Glutamatergic neuron (in vitro differentiated cells): ENCODE data around the gene HRG. TPM values are rescaled to one million over a fixed set of nuclear protein-coding genes. Genes with fewer than 3 reads are reported as not detected.

Experiments used
- DNase-seq: peaks from one replicate; pipeline ENCODE4 v3.0.0; 2022
- H3K27ac Mint-ChIP-seq: one replicate; pipeline ENCODE4 v1.8.0; 2020; ENCODE audit warnings: mild to moderate bottlenecking, mixed read lengths, inconsistent platforms; ENCODE audit not compliant: unreplicated experiment
- H3K27me3 Mint-ChIP-seq: one replicate; pipeline ENCODE4 v1.8.0; 2020; ENCODE audit warnings: mild to moderate bottlenecking, moderate library complexity, mixed read lengths, inconsistent platforms; ENCODE audit not compliant: unreplicated experiment
- H3K36me3 Mint-ChIP-seq: one replicate; pipeline ENCODE4 v1.8.0; 2020; ENCODE audit warnings: mild to moderate bottlenecking, mixed read lengths, inconsistent platforms; ENCODE audit not compliant: unreplicated experiment
- H3K4me1 Mint-ChIP-seq: one replicate; pipeline ENCODE4 v1.8.0; 2020; ENCODE audit warnings: mild to moderate bottlenecking, low read depth, mixed read lengths, inconsistent platforms; ENCODE audit not compliant: unreplicated experiment
- H3K4me3 Mint-ChIP-seq: one replicate; pipeline ENCODE4 v1.8.0; 2020; ENCODE audit warnings: mild to moderate bottlenecking, mixed read lengths, inconsistent platforms; ENCODE audit not compliant: unreplicated experiment
- H3K9me3 Mint-ChIP-seq: one replicate; pipeline ENCODE4 v1.8.0; 2020; ENCODE audit warnings: mild to moderate bottlenecking, moderate library complexity, mixed read lengths, inconsistent platforms; ENCODE audit not compliant: unreplicated experiment
- CTCF ChIP-seq: fragments of 200-600 bp; sonication (generic); IDR thresholded peaks from one replicate; pipeline ENCODE4 v1.5.0; 2021; ENCODE audit not compliant: partially characterized antibody, unreplicated experiment
- total RNA-seq: library from RNA; stranded (reverse); fragmentation: NEBNext Ultra II Directional; extraction: Animal tissue kit (Norgen Biotek cat#: 25700); gene quantifications from one replicate; pipeline ENCODE4 v1.2.1, GENCODE V29; 2021; ENCODE audit not compliant: unreplicated experiment

The HRG gene
- total RNA-seq, 1 donor from 2014 or later = not detected

GRCh38 chr3:186648851-186649250, 17.0 kb upstream of the HRG start:
- Mint-ChIP-seq H3K36me3 (no peaks in the 10 kb centered on the region), H3K4me1 (no peaks in the 10 kb centered on the region), H3K9me3 (no peaks in the 10 kb centered on the region), H3K27me3 (peaks cover 4% of the 10 kb centered on the region), H3K4me3 (no peak overlapping the region), H3K27ac (no peak overlapping the region)
- DNase-seq = no peak
- no peak for TF ChIP-seq CTCF

DNA sequence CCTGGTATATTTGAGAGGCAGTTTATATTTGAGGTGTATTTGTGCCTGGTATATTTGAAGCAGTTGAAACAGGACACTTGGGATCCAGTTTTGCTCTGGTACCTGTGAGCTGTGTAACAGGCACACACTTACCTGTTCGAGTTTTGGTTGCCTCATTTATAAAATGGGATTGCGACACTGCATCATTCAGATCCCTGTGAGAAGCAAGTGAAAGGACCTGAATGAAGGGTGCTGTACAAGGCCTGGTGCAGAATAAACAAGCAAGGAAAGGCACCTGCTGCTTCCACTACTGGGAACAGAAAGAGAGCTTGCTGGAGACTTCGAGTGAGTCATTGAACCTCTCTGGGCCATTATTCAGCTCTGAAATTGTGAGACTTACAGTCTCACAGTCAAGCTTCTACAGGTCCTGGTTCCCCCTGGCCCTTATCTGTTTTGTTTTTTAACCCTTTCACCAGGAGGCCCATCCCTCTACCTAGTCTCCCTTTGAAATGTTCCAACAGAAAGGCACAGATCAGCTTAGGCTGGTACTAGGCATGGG, 14.1 kb upstream of the HRG start:
- no peaks in the 10 kb centered on the region for H3K9me3 Mint-ChIP-seq
- H3K27me3 Mint-ChIP-seq = peaks cover 4% of the 10 kb centered on the region
- H3K36me3 Mint-ChIP-seq = peaks cover 3% of the 10 kb centered on the region
- no peak for DNase-seq
- no peaks in the 10 kb centered on the region for H3K4me1 Mint-ChIP-seq
- no peak overlapping the region for H3K27ac Mint-ChIP-seq
- no peak overlapping the region for H3K4me3 Mint-ChIP-seq
- no peak for TF ChIP-seq CTCF

DNA sequence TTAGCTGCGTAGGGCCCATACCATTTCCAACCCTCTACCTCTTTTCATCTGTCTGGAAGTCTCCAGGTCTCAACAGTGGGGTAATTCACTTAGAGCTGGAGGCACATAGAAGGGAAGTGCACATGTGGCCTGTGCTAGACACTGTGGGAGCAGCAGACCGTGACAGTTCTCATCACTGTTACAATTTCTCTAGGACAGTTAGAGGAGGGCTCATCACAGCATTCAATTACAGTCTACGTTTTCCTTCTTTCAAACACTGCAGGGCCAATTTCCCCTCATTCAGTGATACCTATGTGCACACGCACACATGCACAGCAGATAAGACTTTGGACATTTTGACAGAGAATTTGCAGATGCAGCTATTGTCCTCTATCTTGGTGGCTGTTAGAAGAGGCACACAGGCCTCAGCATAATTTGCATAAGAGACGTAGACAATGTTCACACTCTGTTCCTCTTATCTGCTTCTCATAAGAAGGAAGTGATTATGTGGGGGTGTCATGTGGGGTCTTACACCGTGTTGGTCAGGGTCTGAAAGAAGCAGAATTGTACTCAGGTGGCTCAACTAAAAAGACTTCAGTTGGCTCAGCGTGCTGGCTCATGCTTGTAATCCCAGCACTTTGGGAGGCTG, 12.6 kb upstream of the HRG start:
- TF ChIP-seq CTCF = no peak
- Mint-ChIP-seq H3K27ac (no peak overlapping the region), H3K27me3 (peaks cover 4% of the 10 kb centered on the region), H3K36me3 (peaks cover 3% of the 10 kb centered on the region), H3K9me3 (peaks cover under 1% of the 10 kb centered on the region), H3K4me1 (no peaks in the 10 kb centered on the region), H3K4me3 (no peak overlapping the region)
- DNase-seq = no peak

- Mint-ChIP-seq H3K9me3 (peaks cover 2% of the 10 kb centered on the region), H3K27me3 (peaks cover 4% of the 10 kb centered on the region), H3K4me1 (no peaks in the 10 kb centered on the region), H3K36me3 (peaks cover 3% of the 10 kb centered on the region), H3K4me3 (no peak overlapping the region), H3K27ac (no peak overlapping the region)
- TF ChIP-seq CTCF = peak; percentile 12
- peak; percentile 36 for DNase-seq
Observed at GRCh38 chr3:186653984-186654383, 11.8 kb upstream of the HRG start.

GRCh38 chr3:186663361-186664118, 2.3 kb upstream of the HRG start:
- Mint-ChIP-seq H3K27ac (no peak overlapping the region), H3K9me3 (no peaks in the 10 kb centered on the region), H3K4me1 (peaks cover 7% of the 10 kb centered on the region), H3K36me3 (no peaks in the 10 kb centered on the region), H3K27me3 (no peaks in the 10 kb centered on the region), H3K4me3 (no peak overlapping the region)
- DNase-seq = no peak
- no peak for TF ChIP-seq CTCF
